CD4-positive, alpha-beta T cell (primary cell): Measurements from ENCODE around the gene TNFRSF13B. TPM values are rescaled to one million over a fixed set of nuclear protein-coding genes. Genes with fewer than 3 reads are reported as not detected.
"Not testable (repeated sequence)": the region's sequence is repeated elsewhere in the genome, so short reads cannot be mapped to it uniquely, and the experiment has no call there.

Experiments used
- ATAC-seq: fragments of 200-7000 bp; cut with Tn5 transposase; one replicate; pipeline ENCODE4 v1.10.0; 2022; ENCODE audit warnings: mild to moderate bottlenecking; ENCODE audit not compliant: poor library complexity
- CTCF ChIA-PET: fragments of 350-600 bp; sonication (Branson Sonifier 250); formaldehyde crosslinking; loops from one replicate; lab custom pipeline; 2021; ENCODE audit warnings: antibody characterized with exemption, inconsistent platforms; lab: Charles Lee
- POLR2A ChIA-PET: fragments of 350-600 bp; sonication (Branson Sonifier 250); formaldehyde crosslinking; loops from one replicate; lab custom pipeline; 2021; ENCODE audit warnings: antibody characterized with exemption, inconsistent platforms; lab: Charles Lee
- DNase-seq, 14 experiments: peaks; one replicate each; pipeline ENCODE4 v3.0.0-alpha.2; 2013 to 2020; ENCODE audit warnings: mixed read lengths in 2 of 14
- H3K27ac ChIP-seq, 2 donors: one replicate each; pipeline versions ENCODE4 v1.5.1 to v1.7.0; 2013; ENCODE audit warnings: low read length in 2 of 2, low read depth in 1 of 2, mild to moderate bottlenecking in 1 of 2
- H3K27me3 ChIP-seq, 2 experiments: 1 replicate in 1 of 2; 2 replicates in 1 of 2; pipeline versions ENCODE4 v1.6.1 to v1.7.0; 2013; ENCODE audit warnings: low read length in 2 of 2, control low read depth in 1 of 2, mild to moderate bottlenecking in 1 of 2, moderate library complexity in 1 of 2; ENCODE audit not compliant: insufficient read depth in 2 of 2, control insufficient read depth in 1 of 2
- H3K36me3 ChIP-seq: one replicate; pipeline ENCODE4 v1.6.1; 2013; ENCODE audit warnings: low read length, control low read depth; ENCODE audit not compliant: insufficient read depth
- H3K4me1 ChIP-seq: one replicate; pipeline ENCODE4 v1.6.1; 2013; ENCODE audit warnings: low read length, control low read depth; ENCODE audit not compliant: insufficient read depth
- H3K4me3 ChIP-seq: one replicate; pipeline ENCODE4 v1.5.1; 2013; ENCODE audit warnings: mild to moderate bottlenecking, low read length, moderate library complexity
- H3K9me3 ChIP-seq, 2 experiments: 1 replicate in 1 of 2; 2 replicates in 1 of 2; pipeline versions ENCODE4 v1.6.1 to v1.7.0; 2013; ENCODE audit warnings: low read length in 2 of 2, mild to moderate bottlenecking in 2 of 2, control low read depth in 1 of 2, moderate library complexity in 1 of 2; ENCODE audit not compliant: control insufficient read depth in 1 of 2, insufficient read depth in 1 of 2
- H3K27ac Mint-ChIP-seq: one replicate; pipeline ENCODE4 v1.8.0; 2020; ENCODE audit warnings: mixed read lengths
- H3K27me3 Mint-ChIP-seq: one replicate; pipeline ENCODE4 v1.8.0; 2021; ENCODE audit warnings: mixed read lengths
- H3K36me3 Mint-ChIP-seq: one replicate; pipeline ENCODE4 v1.8.0; 2021; ENCODE audit warnings: low read depth, mixed read lengths
- H3K4me1 Mint-ChIP-seq: one replicate; pipeline ENCODE4 v1.8.0; 2021; ENCODE audit warnings: low read depth, mixed read lengths
- H3K4me3 Mint-ChIP-seq: one replicate; pipeline ENCODE4 v1.8.0; 2020; ENCODE audit warnings: mild to moderate bottlenecking, mixed read lengths
- H3K9me3 Mint-ChIP-seq: one replicate; pipeline ENCODE4 v1.8.0; 2020; ENCODE audit warnings: mixed read lengths
- intact Hi-C, 2 experiments: fragments of 100-400 bp; cut with DNase I in 1 of 2; cut with micrococcal nuclease in 1 of 2; formaldehyde crosslinking; loops; one replicate each; pipeline versions ENCODE4 v1.15.1 to v1.9.0; 2023 to 2025; cut with DNase I, micrococcal nuclease
- total RNA-seq, 174 experiments: library from RNA in 2 of 174; stranded (reverse) in 2 of 174; gene quantifications; one replicate each; pipeline ENCODE4 v1.2.3 and lab custom pipeline; 2021 to 2026
- TF ChIP-seq, protein P1 (sequence below): fragments of 200-600 bp; IDR thresholded peaks from one replicate; pipeline ENCODE4 v1.8.0; 2022; ENCODE audit warnings: antibody characterized with exemption, mild to moderate bottlenecking

Gene TNFRSF13B
- total RNA-seq, 2 experiments from 2014 or later, result not detected

DNA sequence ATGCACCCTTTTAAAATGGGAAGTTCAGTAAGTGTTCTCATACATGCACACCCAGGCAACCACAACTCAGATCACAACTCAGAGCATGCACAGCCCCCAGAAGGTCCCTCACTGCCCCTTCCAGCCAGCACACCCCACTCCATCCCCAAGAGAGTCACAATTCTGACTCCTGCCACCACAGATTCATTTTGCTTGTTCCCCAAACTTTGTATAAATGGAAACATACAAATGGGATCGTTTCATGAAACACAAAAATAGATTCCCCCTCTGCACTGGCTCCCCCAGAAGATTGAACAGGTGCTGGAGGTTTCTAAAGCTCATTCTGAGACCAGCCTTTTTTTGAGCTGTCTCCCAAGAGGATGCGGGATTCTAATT, 3.3 kb upstream of the TNFRSF13B start:
- H3K27ac Mint-ChIP-seq, result no peak overlapping the region
- H3K4me3 Mint-ChIP-seq, result no peak overlapping the region
- peaks cover 3% of the 10 kb centered on the region for H3K4me1 ChIP-seq
- H3K36me3 ChIP-seq, result no peaks in the 10 kb centered on the region
- H3K9me3 ChIP-seq, result no peaks in the 10 kb centered on the region
- ATAC-seq (no peak), DNase-seq (no peak)
- H3K27me3 Mint-ChIP-seq, result no peaks in the 10 kb centered on the region
- no peaks in the 10 kb centered on the region for H3K27me3 ChIP-seq
- H3K4me1 Mint-ChIP-seq, result no peaks in the 10 kb centered on the region
- H3K27ac ChIP-seq, result no peak overlapping the region
- intact Hi-C loops, result no loop called here
- H3K36me3 Mint-ChIP-seq, result no peaks in the 10 kb centered on the region
- POLR2A ChIA-PET, result no interaction called here
- CTCF ChIA-PET, result no interaction called here
- no peak overlapping the region for H3K4me3 ChIP-seq
- TF ChIP-seq, protein P1, sequence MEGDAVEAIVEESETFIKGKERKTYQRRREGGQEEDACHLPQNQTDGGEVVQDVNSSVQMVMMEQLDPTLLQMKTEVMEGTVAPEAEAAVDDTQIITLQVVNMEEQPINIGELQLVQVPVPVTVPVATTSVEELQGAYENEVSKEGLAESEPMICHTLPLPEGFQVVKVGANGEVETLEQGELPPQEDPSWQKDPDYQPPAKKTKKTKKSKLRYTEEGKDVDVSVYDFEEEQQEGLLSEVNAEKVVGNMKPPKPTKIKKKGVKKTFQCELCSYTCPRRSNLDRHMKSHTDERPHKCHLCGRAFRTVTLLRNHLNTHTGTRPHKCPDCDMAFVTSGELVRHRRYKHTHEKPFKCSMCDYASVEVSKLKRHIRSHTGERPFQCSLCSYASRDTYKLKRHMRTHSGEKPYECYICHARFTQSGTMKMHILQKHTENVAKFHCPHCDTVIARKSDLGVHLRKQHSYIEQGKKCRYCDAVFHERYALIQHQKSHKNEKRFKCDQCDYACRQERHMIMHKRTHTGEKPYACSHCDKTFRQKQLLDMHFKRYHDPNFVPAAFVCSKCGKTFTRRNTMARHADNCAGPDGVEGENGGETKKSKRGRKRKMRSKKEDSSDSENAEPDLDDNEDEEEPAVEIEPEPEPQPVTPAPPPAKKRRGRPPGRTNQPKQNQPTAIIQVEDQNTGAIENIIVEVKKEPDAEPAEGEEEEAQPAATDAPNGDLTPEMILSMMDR, result no peak
- no peaks in the 10 kb centered on the region for H3K9me3 Mint-ChIP-seq

DNA sequence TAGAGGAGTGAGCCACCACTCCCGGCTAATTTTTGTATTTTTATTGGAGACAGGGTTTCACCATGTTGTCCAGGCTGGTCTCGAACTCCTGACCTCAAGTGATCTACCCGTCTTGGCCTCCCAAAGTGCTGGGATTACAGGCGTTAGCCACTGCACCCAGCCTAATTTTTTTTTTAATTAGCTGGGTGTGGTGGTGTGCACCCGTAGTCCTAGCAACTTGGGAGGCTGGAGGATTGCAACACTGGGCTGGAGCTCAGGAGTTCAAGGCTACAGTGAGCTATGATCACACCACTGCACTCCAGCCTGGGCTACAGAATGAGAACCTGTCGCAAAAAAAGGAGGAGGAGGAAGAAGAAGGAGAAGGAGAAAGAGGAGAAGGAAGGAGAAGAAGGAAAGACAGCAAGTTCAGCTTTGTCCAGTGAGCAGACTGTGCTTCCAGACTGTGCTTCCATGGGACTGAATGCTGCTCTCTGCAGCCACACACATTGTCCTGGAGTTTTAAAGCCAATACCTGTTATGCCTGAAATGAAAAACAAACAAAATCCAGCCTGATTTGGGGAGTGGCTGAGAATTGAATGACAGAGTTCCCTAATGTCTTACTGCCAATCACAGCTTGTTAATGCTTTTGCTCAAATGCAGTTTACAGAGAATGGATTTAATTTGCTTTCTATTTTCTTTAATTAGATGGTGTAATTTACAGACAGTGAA, 2.8 kb upstream of the TNFRSF13B start:
- Histone ChIP-seq H3K4me3 (no peak overlapping the region), H3K4me1 (peaks cover 3% of the 10 kb centered on the region)

DNA sequence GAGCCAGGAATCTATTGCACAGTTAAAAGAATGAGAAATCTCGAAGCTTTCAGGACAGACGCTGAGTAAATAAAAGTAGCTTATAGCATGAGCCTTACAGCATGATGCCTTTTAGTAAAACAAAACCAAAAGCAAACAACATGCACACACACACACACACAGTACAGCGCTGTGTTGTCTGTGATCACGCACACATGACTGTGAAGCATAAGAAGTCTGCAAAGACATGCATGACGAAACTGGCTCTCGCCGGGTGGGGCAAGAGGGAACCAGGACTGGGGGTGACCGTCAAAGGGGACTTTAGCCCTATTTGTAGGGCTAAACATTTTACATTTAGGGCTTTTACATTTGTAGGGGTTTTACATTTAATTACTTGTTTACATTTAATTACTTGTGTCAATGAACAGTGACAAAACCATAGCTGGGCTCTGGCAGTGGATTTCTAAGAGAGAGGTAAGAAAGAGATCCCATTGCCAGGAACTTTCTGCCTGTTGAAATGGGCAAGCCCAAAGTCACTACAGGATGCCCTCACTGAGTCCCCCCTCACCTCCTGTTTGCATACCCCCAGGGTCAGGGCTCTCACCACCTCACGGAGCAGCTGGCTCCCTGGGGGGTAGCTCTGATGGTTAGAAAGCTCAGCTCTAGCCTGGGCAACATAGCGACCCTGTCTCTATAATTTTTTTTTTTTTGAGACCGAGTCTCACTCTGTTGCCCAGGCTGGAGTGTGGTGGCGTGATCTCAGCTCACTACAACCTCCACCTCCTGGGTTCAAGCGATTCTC, 2.0 kb upstream of the TNFRSF13B start:
- no peaks in the 10 kb centered on the region for H3K27me3 ChIP-seq
- Mint-ChIP-seq H3K4me1 (no peaks in the 10 kb centered on the region), H3K9me3 (no peaks in the 10 kb centered on the region), H3K27ac (no peak overlapping the region), H3K36me3 (no peaks in the 10 kb centered on the region), H3K4me3 (no peak overlapping the region), H3K27me3 (no peaks in the 10 kb centered on the region)
- TF ChIP-seq, protein P1, result no peak
- ATAC-seq (no peak), DNase-seq (no peak)
- CTCF ChIA-PET, result no interaction called here
- H3K4me3 ChIP-seq, result no peak overlapping the region
- H3K27ac ChIP-seq, result no peak overlapping the region
- peaks cover 3% of the 10 kb centered on the region for H3K4me1 ChIP-seq
- no peaks in the 10 kb centered on the region for H3K9me3 ChIP-seq
- intact Hi-C loops, result no loop called here
- H3K36me3 ChIP-seq, result no peaks in the 10 kb centered on the region
- POLR2A ChIA-PET, result no interaction called here

More for the DNA sequence above, 2.8 kb upstream of the TNFRSF13B start:
- Mint-ChIP-seq H3K9me3 (no peaks in the 10 kb centered on the region), H3K27me3 (no peaks in the 10 kb centered on the region), H3K36me3 (no peaks in the 10 kb centered on the region), H3K27ac (no peak overlapping the region), H3K4me1 (no peaks in the 10 kb centered on the region), H3K4me3 (no peak overlapping the region)
- ATAC-seq, result no peak
- CTCF ChIA-PET, result no interaction called here
- H3K9me3 ChIP-seq, result no peaks in the 10 kb centered on the region
- no peaks in the 10 kb centered on the region for H3K36me3 ChIP-seq
- DNase-seq, result no peak
- intact Hi-C loops, result no loop called here
- no peak overlapping the region for H3K27ac ChIP-seq
- TF ChIP-seq, protein P1, result no peak
- POLR2A ChIA-PET, result no interaction called here
- H3K27me3 ChIP-seq, result no peaks in the 10 kb centered on the region

DNA sequence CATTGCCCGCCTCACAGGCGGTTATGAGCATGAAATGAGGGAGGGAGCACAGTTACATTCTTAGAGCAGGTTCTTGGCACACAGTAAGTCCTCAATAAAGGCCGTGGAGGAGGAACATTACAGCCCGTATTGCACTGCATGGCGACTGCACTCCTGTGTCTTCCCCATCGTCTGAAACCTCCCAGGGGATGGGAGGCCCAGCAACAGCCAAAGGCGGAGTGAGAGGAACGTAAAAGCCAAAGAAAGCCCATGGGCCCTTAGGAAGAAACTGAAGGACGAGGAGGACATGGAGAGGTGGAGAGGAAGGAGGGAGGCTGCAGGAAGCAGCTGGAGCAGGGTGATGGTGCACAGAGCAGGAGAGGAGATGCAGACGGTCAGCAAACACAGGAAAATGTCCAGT, 1.1 kb upstream of the TNFRSF13B start:
- H3K4me1 ChIP-seq, H3K9me3 Mint-ChIP-seq, H3K36me3 Mint-ChIP-seq, H3K4me3 Mint-ChIP-seq, CTCF ChIA-PET, H3K9me3 ChIP-seq, H3K4me3 ChIP-seq, H3K27me3 Mint-ChIP-seq, H3K27ac Mint-ChIP-seq, ATAC-seq, H3K36me3 ChIP-seq, H3K4me1 Mint-ChIP-seq, H3K27ac ChIP-seq, H3K27me3 ChIP-seq, intact Hi-C loops, POLR2A ChIA-PET, DNase-seq: not testable (repeated sequence)
